SIG-M5 treated with dmso at 0.1 percent for 504 hours (cell line): ENCODE results near the gene BTBD2.

ENCODE experiments used
- DNase-seq: peaks from one replicate; lab custom pipeline; 2025; ENCODE audit not compliant: unreplicated experiment; lab: John Stamatoyannopoulos, UW

Gene BTBD2

GRCh38 chr19:2050991-2051772 is 35.7 kb upstream of the BTBD2 start, which contains the start of gene MKNK2:
MKNK2 (minus strand) TSS chr19:2051244; CDS start chr19:2050851, 393 bp downstream.
- DNase-seq = peak; percentile 61

DNA sequence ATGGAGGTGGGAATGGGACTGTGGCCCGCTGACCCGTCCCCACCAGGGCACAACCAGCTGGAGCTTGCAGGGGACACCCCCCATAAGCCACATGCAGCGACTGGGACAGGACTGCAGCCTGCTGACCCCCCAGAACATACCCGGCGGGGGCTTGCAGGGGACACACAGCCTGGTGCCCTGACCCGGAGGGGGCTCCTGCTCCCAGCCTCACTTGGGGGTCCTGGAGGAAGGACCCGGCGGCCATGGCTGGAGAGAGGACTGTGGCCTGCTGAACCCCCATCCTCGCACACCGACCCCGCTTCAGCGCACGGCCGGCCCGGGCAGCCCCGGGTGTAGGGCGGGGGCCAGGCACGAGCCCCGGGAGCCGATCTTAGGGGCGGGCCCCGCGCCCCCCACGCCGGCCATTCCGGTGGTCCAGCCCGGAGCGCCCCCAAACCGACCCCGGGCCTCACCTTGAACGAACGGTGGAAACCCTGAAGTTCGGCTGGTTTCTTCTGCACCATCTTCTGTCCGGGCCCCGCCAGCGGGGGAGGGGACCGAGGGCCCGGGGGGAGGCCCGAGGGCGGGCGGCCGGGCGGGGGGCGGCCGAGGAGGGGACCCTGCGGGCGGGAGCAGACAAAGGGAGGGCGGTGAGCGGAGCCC is 35.0 kb upstream of the BTBD2 start:
- no peak for DNase-seq

DNA sequence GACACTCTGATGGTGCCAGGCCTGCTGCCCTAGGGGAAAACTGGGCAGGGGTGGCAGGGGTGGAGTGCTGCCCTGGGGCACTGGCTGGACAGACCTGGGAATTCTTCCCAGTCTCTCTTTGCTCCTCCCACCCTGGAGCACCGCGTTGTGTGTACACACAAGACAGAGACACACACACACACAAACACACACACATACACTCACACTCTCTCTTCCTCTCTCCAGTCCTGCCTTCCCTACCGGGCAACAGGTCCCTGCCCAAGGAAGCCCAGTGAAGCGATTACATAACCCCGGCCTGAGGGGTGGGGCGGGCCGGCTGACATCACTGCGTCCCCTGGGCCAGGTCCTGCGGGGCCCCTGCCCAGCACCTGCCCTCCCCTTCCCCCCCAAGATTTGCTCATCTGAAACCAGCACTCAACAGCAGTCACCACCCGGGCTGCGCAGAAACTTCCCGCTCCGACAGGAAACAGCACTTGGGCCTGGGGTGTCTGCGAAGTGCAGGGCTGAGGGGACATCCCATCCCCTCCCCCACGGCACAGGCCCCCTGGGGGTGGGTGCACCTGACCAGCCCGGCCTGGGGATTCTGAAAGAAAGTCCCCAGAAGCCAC is 34.3 kb upstream of the BTBD2 start:
- DNase-seq = peak; percentile 84

- DNase-seq = no peak
Observed at GRCh38 chr19:2048959-2049740, 33.6 kb upstream of the BTBD2 start.

- DNase-seq = no peak
Observed at GRCh38 chr19:2048104-2048958, 32.8 kb upstream of the BTBD2 start.

GRCh38 chr19:2047449-2048103 is 32.1 kb upstream of the BTBD2 start:
- DNase-seq = no peak

DNA sequence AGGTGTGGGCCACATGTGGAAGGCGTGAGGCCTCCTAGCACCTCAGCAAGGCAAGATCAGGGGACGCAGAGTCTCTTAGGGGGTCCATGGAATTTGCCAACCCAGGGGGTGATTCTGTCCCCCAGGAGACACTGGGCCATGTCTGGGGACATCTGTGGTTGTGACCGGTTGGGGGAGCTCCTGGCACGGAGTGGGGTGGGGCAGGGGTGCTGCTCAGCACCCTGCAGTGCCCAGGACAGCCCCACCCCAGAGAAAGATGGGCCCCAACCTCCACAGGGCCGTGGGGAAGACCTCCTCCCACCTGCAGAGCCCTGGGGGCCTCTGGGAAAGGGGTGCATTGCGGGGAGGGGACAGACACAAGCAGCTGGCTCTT is 31.5 kb upstream of the BTBD2 start:
- no peak for DNase-seq

DNA sequence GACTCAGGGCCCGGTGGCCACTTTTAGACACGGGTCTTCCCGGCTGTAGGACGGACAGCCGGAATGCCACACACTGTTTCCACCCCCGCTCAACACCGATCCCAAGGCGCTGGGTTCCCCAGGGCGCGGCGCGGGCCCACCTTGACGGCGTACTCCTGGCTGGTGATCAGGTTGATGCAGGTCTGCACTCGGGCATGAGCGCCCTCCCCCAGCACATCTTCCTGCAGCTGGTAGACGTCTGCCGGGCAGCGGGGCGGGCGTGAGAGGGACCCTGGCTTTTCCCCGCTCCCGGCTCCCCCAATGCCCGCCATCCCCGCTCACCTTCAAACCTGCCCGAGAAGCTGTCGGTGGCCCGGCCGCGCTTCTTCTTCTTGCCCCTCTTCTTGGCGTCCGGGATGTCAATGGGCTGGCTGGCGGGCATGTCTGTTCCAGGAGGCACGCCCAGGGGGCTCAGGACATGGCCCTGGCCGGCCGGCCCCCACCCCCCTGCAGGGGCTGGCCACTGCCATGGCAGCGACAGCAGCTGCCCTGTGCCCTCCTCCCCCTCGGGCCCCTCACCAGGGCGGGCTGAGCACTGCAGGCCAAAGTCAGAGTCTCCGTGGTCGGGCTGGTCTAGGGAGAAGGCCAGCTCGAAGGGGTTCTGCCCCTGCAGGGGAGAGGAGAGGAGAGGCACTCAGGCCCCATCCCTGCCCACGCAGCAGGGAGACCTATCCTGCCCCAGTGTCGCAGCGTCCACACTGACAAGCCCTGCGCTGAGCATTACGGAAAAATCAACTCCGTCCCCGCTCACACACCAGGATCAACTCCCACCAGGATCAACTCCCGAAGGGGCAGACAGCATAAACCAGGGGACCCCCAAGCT is 30.8 kb upstream of the BTBD2 start:
- DNase-seq = no peak

- no peak for DNase-seq
Observed at GRCh38 chr19:2045501-2046045, 30.1 kb upstream of the BTBD2 start.

DNA sequence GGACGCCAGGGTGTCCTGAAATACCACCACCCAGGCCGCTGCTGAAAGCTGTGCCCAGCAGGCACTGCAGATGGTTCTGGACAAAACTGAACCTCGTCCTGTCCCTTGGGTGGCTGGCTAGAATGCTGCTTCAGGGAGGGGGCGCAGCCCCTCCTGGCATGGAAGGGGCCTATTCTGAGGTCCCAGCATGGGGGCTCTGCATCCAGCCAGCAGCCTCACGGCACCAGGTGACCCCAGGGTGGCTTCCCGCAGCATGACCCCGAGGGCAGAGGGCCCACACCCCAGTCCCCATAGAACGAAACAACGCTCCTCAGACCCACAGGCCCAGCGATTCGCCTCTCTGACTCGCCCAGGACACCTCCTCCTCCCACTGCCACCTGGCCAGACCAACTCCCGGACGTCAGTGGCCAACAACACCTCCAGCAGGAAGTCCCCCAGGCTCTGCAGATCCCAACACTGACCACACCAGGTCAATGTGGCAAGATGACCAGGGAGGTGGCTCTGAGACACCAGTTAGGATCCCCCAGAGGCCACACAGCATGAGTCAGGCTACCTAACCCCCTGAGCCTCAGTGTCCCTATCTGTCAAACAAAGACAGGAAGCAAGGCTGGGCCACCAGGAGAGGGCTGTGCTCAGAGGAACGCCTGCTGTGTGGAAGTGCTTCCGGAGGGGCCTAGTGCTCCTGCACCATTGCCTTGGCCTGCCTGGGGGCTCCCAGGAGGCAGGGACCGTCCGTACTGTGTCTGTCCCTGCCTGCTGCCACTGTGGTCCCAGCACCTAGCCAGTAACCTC is 29.4 kb upstream of the BTBD2 start:
- no peak for DNase-seq

DNA sequence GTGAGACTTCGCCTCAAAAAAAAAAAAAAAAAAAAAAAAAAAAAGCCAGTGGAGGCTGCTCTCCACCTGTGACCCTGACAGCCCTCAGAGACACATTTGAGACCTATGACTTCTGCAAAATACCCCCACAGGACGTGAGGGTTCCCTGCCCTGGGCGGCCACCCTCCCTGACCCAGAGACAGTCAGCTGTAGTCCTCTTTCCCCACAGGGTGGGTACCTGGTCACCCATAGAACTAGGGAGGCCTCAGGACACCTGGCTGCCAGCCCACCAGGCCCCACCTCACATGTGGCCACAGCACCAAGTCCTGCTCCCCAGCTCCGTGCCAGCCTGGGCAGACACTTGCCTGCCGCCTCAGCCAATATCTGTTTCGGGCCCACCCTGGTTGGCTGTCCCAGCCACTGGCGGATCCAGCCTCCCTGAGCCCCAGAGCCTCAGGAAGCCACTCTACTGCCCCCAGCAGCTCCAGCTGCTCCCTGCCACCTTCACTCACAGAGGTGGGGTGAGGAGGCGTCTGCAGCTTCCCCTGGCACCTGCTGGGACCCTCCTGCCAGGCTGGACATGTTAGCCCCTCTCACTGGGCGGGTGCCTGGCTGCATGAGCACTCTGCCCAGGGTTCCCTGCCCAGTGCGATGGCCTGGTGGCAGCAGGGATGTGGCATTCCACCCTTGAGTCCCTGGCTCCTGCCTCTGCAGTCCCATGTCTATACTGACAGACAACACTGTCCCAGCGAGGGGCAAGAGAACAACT is 28.6 kb upstream of the BTBD2 start:
- no peak for DNase-seq

DNA sequence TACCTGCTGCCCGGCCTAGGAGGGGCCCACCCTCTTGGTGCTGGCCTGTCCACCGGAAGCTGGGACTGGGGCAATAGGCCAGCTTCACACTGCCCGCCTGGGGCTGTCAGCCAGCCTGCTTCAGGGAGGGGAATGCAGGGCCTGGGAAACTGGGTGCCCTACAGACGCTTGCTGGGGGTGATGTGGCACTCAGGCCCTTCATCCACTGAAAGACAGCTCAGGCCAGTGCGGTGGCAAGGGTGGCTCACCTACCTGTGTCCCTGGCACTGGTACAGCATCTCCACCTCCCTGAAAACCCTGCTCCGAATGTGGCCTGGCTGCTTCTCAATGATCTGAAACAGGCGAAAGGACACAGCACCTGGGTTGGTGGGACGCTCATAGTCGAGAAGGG is 27.7 kb upstream of the BTBD2 start:
- DNase-seq = no peak

- no peak for DNase-seq
Observed at GRCh38 chr19:2042485-2043250, 27.2 kb upstream of the BTBD2 start.

DNA sequence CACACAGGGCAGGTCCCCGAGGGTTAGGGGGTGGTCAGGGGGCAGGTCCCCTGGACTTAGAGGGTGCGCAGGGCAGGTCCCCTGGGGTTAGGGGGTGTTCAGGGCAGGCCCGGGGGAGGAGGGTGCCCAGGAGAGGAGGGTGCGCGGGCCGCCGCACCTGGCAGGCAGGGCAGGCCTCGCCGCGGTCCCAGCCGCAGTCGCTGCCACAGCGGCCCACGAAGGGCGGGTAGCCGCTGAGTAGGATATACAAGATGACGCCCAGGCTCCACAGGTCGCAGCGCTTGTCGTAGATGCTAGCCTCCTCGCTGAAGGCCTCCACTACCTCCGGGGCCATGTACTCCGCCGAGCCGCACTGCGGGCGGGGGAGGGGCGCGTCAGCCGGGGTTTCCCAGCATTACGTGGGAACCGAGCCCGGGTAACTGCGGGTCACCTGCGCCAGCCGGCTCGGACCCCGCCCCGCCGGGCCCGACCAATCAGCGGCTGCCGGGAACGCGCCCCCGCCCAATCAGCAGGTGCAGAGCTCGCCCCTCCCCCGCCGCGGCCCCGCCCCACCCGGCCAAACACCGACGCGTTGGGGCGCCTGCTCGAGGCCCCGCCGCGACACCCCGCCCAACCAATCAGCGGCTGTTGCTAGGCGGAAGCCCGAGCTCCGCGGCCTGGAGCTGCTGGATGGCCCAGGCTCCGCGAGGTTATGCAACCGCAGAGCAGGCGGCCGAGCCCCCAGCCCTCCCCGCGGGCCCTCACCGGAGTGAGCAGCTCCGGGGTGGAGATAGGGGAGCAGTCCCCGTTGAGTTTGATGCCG is 26.4 kb upstream of the BTBD2 start:
- peak; percentile 81 for DNase-seq

- no peak for DNase-seq
Observed at GRCh38 chr19:2041433-2041682, 25.8 kb upstream of the BTBD2 start.
